NCI-H2227 treated with DMSO at 0.1 percent for 48 hours (cell line): ENCODE measurements around the gene WNK3.

ENCODE experiments used
- DNase-seq: peaks from one replicate; lab custom pipeline; 2025; lab: John Stamatoyannopoulos, UW

Gene WNK3

DNA sequence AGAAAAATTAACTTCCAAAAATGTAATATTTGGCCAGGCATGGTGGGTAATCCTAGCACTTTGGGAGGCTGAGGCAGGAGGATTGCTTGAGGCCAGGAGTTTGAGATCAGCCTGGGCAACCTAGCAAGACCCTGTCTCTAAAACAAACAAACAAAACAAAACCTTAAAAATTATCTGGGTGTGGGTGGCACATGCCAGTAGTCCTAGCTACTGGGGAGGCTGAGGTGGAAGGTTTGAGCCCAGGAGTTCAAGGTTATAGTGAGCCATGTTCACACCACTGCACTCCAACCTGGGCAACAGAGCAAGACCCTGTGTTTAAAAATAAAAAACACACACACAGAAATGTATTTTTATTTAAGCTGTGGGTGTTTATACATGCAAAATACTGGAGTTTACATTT is 186.8 kb downstream of the WNK3 start:
- no peak for DNase-seq

DNA sequence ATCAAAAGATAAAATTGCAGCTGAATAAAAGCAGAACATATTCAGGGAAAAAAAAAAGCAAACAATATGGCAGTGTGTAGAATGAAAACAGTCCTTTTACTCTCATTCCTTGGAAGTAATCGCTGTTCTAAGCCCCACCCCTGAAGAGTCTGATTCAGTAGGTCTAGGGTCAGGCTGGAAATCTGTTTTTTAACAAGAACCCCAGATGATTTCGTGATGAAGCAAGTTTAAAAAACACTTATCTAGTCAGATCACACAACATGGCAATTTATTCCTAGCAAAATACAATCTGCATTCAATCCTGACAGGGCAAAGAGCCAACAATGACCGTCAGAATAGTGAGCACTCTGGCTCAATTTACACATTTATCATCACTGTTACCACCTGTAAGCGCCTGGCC is 190.9 kb downstream of the WNK3 start:
- DNase-seq: peak; percentile 68

GRCh38 chrX:54157561-54157960 is 200.3 kb downstream of the WNK3 start:
- no peak for DNase-seq
